GM23338 (cell line): Measurements from ENCODE around the gene FOCAD. TPM values are rescaled to one million over a fixed set of nuclear protein-coding genes. Genes with fewer than 3 reads are reported as not detected.
A peak's percentile ranks its signal among the peaks of the same experiment; 100 is the strongest.

ENCODE experiments used
- ATAC-seq: fragments of 200-7000 bp; cut with Tn5 transposase; 3 replicates; pipeline ENCODE4 v1.9.1; 2020
- DNase-seq: peaks from one replicate; pipeline ENCODE4 v3.0.0-alpha.2; 2015; ENCODE audit warnings: low spot score
- H2AFZ ChIP-seq: fragments of 200-600 bp; sonication (generic); 2 replicates; pipeline ENCODE4 v1.8.0; 2016; ENCODE audit warnings: antibody characterized with exemption, mild to moderate bottlenecking, moderate library complexity
- H3F3A ChIP-seq: fragments of 200-600 bp; sonication (generic); replicated peaks from 2 replicates; pipeline ENCODE4 v1.8.0; 2017; ENCODE audit warnings: antibody characterized with exemption, mixed run types, low read depth
- H3K27ac ChIP-seq: fragments of 200-600 bp; sonication (generic); 2 replicates; pipeline ENCODE4 v1.6.1; 2016; ENCODE audit warnings: low read depth
- H3K27me3 ChIP-seq: fragments of 200-600 bp; sonication (generic); 2 replicates; pipeline ENCODE4 v1.8.0; 2016; ENCODE audit warnings: mild to moderate bottlenecking, mixed run types, moderate library complexity; ENCODE audit not compliant: insufficient read depth
- H3K36me3 ChIP-seq: fragments of 200-600 bp; sonication (generic); 2 replicates; pipeline ENCODE4 v1.8.0; 2016; ENCODE audit warnings: mild to moderate bottlenecking; ENCODE audit not compliant: insufficient read depth
- H3K4me1 ChIP-seq: fragments of 200-600 bp; sonication (generic); 2 replicates; pipeline ENCODE4 v1.8.0; 2016; ENCODE audit warnings: mild to moderate bottlenecking, moderate library complexity; ENCODE audit not compliant: insufficient read depth
- H3K4me2 ChIP-seq: fragments of 200-600 bp; sonication (generic); 2 replicates; pipeline ENCODE4 v1.7.1; 2017; ENCODE audit warnings: mixed run types
- H3K4me3 ChIP-seq: fragments of 200-600 bp; sonication (generic); 2 replicates; pipeline ENCODE4 v1.6.1; 2016; ENCODE audit warnings: mixed run types
- H3K79me2 ChIP-seq: fragments of 200-600 bp; sonication (generic); replicated peaks from 2 replicates; pipeline ENCODE4 v1.8.0; 2017; ENCODE audit warnings: mild to moderate bottlenecking; ENCODE audit not compliant: insufficient read depth
- H3K9me2 ChIP-seq: fragments of 200-600 bp; sonication (generic); 2 replicates; pipeline ENCODE4 v1.8.0; 2017; ENCODE audit not compliant: insufficient read depth
- H4K20me1 ChIP-seq: fragments of 200-600 bp; sonication (generic); replicated peaks from 2 replicates; pipeline ENCODE4 v1.8.0; 2017; ENCODE audit warnings: mild to moderate bottlenecking; ENCODE audit not compliant: insufficient read depth
- H3K27ac Mint-ChIP-seq: 2 replicates; pipeline ENCODE4 v1.8.0; 2020; ENCODE audit warnings: inconsistent platforms, mild to moderate bottlenecking, moderate library complexity, mixed read lengths
- H3K27me3 Mint-ChIP-seq: 3 replicates; pipeline ENCODE4 v1.8.0; 2022; ENCODE audit warnings: low read depth, mild to moderate bottlenecking, moderate library complexity, mixed read lengths, inconsistent platforms; ENCODE audit not compliant: insufficient read depth, poor library complexity
- H3K36me3 Mint-ChIP-seq: 3 replicates; pipeline ENCODE4 v1.8.0; 2021; ENCODE audit warnings: low read depth, mild to moderate bottlenecking, inconsistent platforms, moderate library complexity, mixed read lengths
- H3K4me1 Mint-ChIP-seq: 3 replicates; pipeline ENCODE4 v1.8.0; 2020; ENCODE audit warnings: mild to moderate bottlenecking, inconsistent platforms, mixed read lengths
- H3K4me3 Mint-ChIP-seq: 3 replicates; pipeline ENCODE4 v1.8.0; 2021; ENCODE audit warnings: moderate library complexity, mild to moderate bottlenecking, inconsistent platforms, mixed read lengths
- H3K9me3 Mint-ChIP-seq: 3 replicates; pipeline ENCODE4 v1.8.0; 2020; ENCODE audit warnings: moderate library complexity, mild to moderate bottlenecking, inconsistent platforms, mixed read lengths
- CREB1 ChIP-seq: fragments of 250-450 bp; sonication (Bioruptor Pico); IDR thresholded peaks from 2 replicates; pipeline ENCODE4 v1.5.0; 2020; ENCODE audit warnings: low read depth, mild to moderate bottlenecking, moderate library complexity
- CTCF ChIP-seq, 2 experiments: fragments of 200-600 bp in 1 of 2; sonication (generic) in 1 of 2; conservative IDR thresholded peaks; 2 replicates each; pipeline versions ENCODE4 v1.5.1 to v1.6.1; 2016 to 2017; ENCODE audit warnings: antibody characterized with exemption in 2 of 2, low read depth in 2 of 2, mild to moderate bottlenecking in 2 of 2, moderate library complexity in 1 of 2
- EZH2 ChIP-seq: fragments of 200-600 bp; sonication (generic); IDR thresholded peaks from one replicate; pipeline ENCODE4 v1.8.0; 2017; ENCODE audit warnings: antibody characterized with exemption, mild to moderate bottlenecking, low read depth; ENCODE audit not compliant: unreplicated experiment
- EZH2phosphoT487 ChIP-seq: fragments of 200-600 bp; sonication (generic); IDR thresholded peaks from one replicate; pipeline ENCODE4 v1.8.1; 2018; ENCODE audit warnings: antibody characterized with exemption; ENCODE audit not compliant: unreplicated experiment
- JUNB ChIP-seq: IDR thresholded peaks from one replicate; pipeline ENCODE4 v1.6.1; 2016; ENCODE audit warnings: antibody characterized with exemption; ENCODE audit not compliant: unreplicated experiment
- NANOG ChIP-seq: IDR thresholded peaks from 2 replicates; pipeline ENCODE4 v1.6.1; 2016; ENCODE audit warnings: antibody characterized with exemption, borderline replicate concordance
- POLR2AphosphoS5 ChIP-seq: IDR thresholded peaks from 2 replicates; pipeline ENCODE4 v1.6.1; 2016; ENCODE audit warnings: antibody characterized with exemption, low read depth
- STAT1 ChIP-seq: IDR thresholded peaks from one replicate; pipeline ENCODE4 v1.6.1; 2016; ENCODE audit warnings: antibody characterized with exemption; ENCODE audit not compliant: unreplicated experiment
- ZNF114 ChIP-seq: fragments of 250-450 bp; sonication (Bioruptor Pico); IDR thresholded peaks from 2 replicates; pipeline ENCODE4 v1.5.0; 2020; ENCODE audit warnings: mild to moderate bottlenecking, moderate library complexity
- ZNF331 ChIP-seq: fragments of 250-450 bp; sonication (Bioruptor Pico); IDR thresholded peaks from 2 replicates; pipeline ENCODE4 v1.5.0; 2020; ENCODE audit warnings: low read depth, mild to moderate bottlenecking, moderate library complexity
- ZNF462 ChIP-seq: fragments of 250-450 bp; sonication (Bioruptor Pico); IDR thresholded peaks from 2 replicates; pipeline ENCODE4 v1.5.0; 2020; ENCODE audit warnings: mild to moderate bottlenecking, moderate library complexity
- polyA plus RNA-seq: library from polyadenylated mRNA; unstranded; fragments of >200 nt; fragmentation: Nextera tagmentation; extraction: Ambion mirVana; gene quantifications from 2 replicates; pipeline ENCODE4 v1.2.1, GENCODE V29; 2016
- total RNA-seq: library from RNA; depleted of rRNA; stranded (reverse); fragments of >200 nt; shearing (Covaris generic); gene quantifications from 2 replicates; pipeline ENCODE4 v1.2.3, GENCODE V29; 2014
- TF ChIP-seq, protein P1 (sequence below): IDR thresholded peaks from one replicate; pipeline ENCODE4 v1.6.1; 2018; ENCODE audit warnings: antibody characterized with exemption; ENCODE audit not compliant: unreplicated experiment
- TF ChIP-seq, protein P2 (sequence below): IDR thresholded peaks from 2 replicates; pipeline ENCODE4 v1.6.1; 2016; ENCODE audit warnings: antibody characterized with exemption

FOCAD gene
- total and polyA plus RNA-seq, 2 experiments from 2014 or later, result 13.7 to 66.5 TPM

GRCh38 chr9:20636888-20637440, 47.1 kb upstream of the FOCAD start:
- no peaks in the 10 kb centered on the region for H3K9me2 ChIP-seq
- no peaks in the 10 kb centered on the region for H3F3A ChIP-seq
- TF ChIP-seq EZH2phosphoT487 (no peak), ZNF331 (CRISPR knock-in tag) (no peak), JUNB (no peak), NANOG (no peak), CTCF (conservative IDR thresholded peaks at IDR 0.05; ENCODE audit: low read depth in 2 of 2) (no peak), EZH2 (no peak), POLR2AphosphoS5 (no peak), STAT1 (no peak), ZNF114 (no peak), ZNF462 (CRISPR knock-in tag) (no peak), CREB1 (CRISPR knock-in tag) (no peak)
- TF ChIP-seq, protein P1, sequence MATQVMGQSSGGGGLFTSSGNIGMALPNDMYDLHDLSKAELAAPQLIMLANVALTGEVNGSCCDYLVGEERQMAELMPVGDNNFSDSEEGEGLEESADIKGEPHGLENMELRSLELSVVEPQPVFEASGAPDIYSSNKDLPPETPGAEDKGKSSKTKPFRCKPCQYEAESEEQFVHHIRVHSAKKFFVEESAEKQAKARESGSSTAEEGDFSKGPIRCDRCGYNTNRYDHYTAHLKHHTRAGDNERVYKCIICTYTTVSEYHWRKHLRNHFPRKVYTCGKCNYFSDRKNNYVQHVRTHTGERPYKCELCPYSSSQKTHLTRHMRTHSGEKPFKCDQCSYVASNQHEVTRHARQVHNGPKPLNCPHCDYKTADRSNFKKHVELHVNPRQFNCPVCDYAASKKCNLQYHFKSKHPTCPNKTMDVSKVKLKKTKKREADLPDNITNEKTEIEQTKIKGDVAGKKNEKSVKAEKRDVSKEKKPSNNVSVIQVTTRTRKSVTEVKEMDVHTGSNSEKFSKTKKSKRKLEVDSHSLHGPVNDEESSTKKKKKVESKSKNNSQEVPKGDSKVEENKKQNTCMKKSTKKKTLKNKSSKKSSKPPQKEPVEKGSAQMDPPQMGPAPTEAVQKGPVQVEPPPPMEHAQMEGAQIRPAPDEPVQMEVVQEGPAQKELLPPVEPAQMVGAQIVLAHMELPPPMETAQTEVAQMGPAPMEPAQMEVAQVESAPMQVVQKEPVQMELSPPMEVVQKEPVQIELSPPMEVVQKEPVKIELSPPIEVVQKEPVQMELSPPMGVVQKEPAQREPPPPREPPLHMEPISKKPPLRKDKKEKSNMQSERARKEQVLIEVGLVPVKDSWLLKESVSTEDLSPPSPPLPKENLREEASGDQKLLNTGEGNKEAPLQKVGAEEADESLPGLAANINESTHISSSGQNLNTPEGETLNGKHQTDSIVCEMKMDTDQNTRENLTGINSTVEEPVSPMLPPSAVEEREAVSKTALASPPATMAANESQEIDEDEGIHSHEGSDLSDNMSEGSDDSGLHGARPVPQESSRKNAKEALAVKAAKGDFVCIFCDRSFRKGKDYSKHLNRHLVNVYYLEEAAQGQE, result no peak
- TF ChIP-seq, protein P2, sequence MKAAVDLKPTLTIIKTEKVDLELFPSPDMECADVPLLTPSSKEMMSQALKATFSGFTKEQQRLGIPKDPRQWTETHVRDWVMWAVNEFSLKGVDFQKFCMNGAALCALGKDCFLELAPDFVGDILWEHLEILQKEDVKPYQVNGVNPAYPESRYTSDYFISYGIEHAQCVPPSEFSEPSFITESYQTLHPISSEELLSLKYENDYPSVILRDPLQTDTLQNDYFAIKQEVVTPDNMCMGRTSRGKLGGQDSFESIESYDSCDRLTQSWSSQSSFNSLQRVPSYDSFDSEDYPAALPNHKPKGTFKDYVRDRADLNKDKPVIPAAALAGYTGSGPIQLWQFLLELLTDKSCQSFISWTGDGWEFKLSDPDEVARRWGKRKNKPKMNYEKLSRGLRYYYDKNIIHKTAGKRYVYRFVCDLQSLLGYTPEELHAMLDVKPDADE, result no peak
- H3K27me3 ChIP-seq, result no peaks in the 10 kb centered on the region
- Mint-ChIP-seq H3K27me3 (no peaks in the 10 kb centered on the region), H3K4me3 (no peak overlapping the region), H3K9me3 (no peaks in the 10 kb centered on the region), H3K27ac (no peak overlapping the region), H3K36me3 (no peaks in the 10 kb centered on the region), H3K4me1 (peaks cover 29% of the 10 kb centered on the region)
- DNase-seq (peak; percentile 58), ATAC-seq (peak; percentile 73)
- H2AFZ ChIP-seq, result peak overlapping the region; percentile 39; the same call in 1 of the 2 replicates
- 0 out of 2 replicates have a peak overlapping the region, but pooled peaks have one; percentile 10 for H3K27ac ChIP-seq
- H3K79me2 ChIP-seq, result no peaks in the 10 kb centered on the region
- H3K4me2 ChIP-seq, result 0 out of 2 replicates have a peak overlapping the region, but pooled peaks have one; percentile 11
- no peaks in the 10 kb centered on the region for H4K20me1 ChIP-seq
- H3K36me3 ChIP-seq, result no peaks in the 10 kb centered on the region
- peaks cover 21% of the 10 kb centered on the region for H3K4me1 ChIP-seq
- H3K4me3 ChIP-seq, result no peak overlapping the region
